ENCODE data around the gene PCMTD2.

- TF ChIP-seq, protein P1, sequence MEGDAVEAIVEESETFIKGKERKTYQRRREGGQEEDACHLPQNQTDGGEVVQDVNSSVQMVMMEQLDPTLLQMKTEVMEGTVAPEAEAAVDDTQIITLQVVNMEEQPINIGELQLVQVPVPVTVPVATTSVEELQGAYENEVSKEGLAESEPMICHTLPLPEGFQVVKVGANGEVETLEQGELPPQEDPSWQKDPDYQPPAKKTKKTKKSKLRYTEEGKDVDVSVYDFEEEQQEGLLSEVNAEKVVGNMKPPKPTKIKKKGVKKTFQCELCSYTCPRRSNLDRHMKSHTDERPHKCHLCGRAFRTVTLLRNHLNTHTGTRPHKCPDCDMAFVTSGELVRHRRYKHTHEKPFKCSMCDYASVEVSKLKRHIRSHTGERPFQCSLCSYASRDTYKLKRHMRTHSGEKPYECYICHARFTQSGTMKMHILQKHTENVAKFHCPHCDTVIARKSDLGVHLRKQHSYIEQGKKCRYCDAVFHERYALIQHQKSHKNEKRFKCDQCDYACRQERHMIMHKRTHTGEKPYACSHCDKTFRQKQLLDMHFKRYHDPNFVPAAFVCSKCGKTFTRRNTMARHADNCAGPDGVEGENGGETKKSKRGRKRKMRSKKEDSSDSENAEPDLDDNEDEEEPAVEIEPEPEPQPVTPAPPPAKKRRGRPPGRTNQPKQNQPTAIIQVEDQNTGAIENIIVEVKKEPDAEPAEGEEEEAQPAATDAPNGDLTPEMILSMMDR (IDR thresholded peaks at IDR 0.05) = no peak
- TF ChIP-seq AR (CRISPR knock-in tag; IDR thresholded peaks at IDR 0.05) (no peak), ZNF416 (CRISPR knock-in tag; IDR thresholded peaks at IDR 0.05) (no peak), SMAD3 (CRISPR knock-in tag; IDR thresholded peaks at IDR 0.05; ENCODE audit: borderline replicate concordance) (no peak), NR2C2 (CRISPR knock-in tag; IDR thresholded peaks at IDR 0.05) (no peak), ZNF232 (CRISPR knock-in tag; IDR thresholded peaks at IDR 0.05) (no peak), ZSCAN18 (CRISPR knock-in tag; IDR thresholded peaks at IDR 0.05) (no peak)
- TF ChIP-seq, protein P2, sequence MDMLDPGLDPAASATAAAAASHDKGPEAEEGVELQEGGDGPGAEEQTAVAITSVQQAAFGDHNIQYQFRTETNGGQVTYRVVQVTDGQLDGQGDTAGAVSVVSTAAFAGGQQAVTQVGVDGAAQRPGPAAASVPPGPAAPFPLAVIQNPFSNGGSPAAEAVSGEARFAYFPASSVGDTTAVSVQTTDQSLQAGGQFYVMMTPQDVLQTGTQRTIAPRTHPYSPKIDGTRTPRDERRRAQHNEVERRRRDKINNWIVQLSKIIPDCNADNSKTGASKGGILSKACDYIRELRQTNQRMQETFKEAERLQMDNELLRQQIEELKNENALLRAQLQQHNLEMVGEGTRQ (CRISPR knock-in tag; IDR thresholded peaks at IDR 0.05) = no peak
- TF ChIP-seq, protein P3, sequence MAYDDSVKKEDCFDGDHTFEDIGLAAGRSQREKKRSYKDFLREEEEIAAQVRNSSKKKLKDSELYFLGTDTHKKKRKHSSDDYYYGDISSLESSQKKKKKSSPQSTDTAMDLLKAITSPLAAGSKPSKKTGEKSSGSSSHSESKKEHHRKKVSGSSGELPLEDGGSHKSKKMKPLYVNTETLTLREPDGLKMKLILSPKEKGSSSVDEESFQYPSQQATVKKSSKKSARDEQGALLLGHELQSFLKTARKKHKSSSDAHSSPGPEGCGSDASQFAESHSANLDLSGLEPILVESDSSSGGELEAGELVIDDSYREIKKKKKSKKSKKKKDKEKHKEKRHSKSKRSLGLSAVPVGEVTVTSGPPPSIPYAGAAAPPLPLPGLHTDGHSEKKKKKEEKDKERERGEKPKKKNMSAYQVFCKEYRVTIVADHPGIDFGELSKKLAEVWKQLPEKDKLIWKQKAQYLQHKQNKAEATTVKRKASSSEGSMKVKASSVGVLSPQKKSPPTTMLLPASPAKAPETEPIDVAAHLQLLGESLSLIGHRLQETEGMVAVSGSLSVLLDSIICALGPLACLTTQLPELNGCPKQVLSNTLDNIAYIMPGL (CRISPR knock-in tag; IDR thresholded peaks at IDR 0.05) = no peak
- TF ChIP-seq, protein P4, sequence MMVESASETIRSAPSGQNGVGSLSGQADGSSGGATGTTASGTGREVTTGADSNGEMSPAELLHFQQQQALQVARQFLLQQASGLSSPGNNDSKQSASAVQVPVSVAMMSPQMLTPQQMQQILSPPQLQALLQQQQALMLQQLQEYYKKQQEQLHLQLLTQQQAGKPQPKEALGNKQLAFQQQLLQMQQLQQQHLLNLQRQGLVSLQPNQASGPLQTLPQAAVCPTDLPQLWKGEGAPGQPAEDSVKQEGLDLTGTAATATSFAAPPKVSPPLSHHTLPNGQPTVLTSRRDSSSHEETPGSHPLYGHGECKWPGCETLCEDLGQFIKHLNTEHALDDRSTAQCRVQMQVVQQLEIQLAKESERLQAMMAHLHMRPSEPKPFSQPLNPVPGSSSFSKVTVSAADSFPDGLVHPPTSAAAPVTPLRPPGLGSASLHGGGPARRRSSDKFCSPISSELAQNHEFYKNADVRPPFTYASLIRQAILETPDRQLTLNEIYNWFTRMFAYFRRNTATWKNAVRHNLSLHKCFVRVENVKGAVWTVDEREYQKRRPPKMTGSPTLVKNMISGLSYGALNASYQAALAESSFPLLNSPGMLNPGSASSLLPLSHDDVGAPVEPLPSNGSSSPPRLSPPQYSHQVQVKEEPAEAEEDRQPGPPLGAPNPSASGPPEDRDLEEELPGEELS (CRISPR knock-in tag; IDR thresholded peaks at IDR 0.05) = no peak
Observed at GRCh38 chr20:64277571-64278316, 22.2 kb downstream of the PCMTD2 start.

Data from WTC11 (cell line).